Karpas-422 (cell line): Measurements from ENCODE around the gene C4orf17. TPM values are rescaled to one million over a fixed set of nuclear protein-coding genes. Genes with fewer than 3 reads are reported as not detected.

Experiments
- total RNA-seq: library from RNA; depleted of rRNA; stranded (reverse); fragments of >200 nt; shearing (Covaris generic); gene quantifications from 2 replicates; pipeline ENCODE4 v1.2.3, GENCODE V29; 2014; ENCODE audit warnings: low replicate concordance; rRNA removed

The C4orf17 gene
- total RNA-seq, 1 experiment from 2014 or later, result not detected

Other genes with a start within 250 kb of the C4orf17 start
- not detected in 2 replicates for gene ADH1A, start 220.0 kb upstream of the C4orf17 start, total RNA-seq
- gene ADH1B, start 189.6 kb upstream of the C4orf17 start, total RNA-seq, result not detected in 2 replicates
- not detected in 2 replicates for gene ADH1C, start 158.3 kb upstream of the C4orf17 start, total RNA-seq
- not detected in 2 replicates for gene ADH7, start 75.7 kb upstream of the C4orf17 start, total RNA-seq
- 11.5 and 15.1 TPM in 2 replicates for gene TRMT10A, start 53.0 kb downstream of the C4orf17 start, total RNA-seq
- gene MTTP, start 63.8 kb downstream of the C4orf17 start, total RNA-seq, result 0.04 and 0.22 TPM in 2 replicates
- gene C4orf54, start 146.8 kb downstream of the C4orf17 start, total RNA-seq, result 3.4 and 4.7 TPM in 2 replicates